GM21723 (cell line): ENCODE data around the gene KBTBD2.
"Not testable (repeated sequence)": the region's sequence is repeated elsewhere in the genome, so short reads cannot be mapped to it uniquely, and the experiment has no call there.

Experiments
- ATAC-seq: cut with Tn5 transposase; IDR thresholded peaks from one replicate; pipeline ENCODE4 v1.9.1; 2021; ENCODE audit warnings: mild to moderate bottlenecking, moderate library complexity; ENCODE audit not compliant: unreplicated experiment

Gene KBTBD2

DNA sequence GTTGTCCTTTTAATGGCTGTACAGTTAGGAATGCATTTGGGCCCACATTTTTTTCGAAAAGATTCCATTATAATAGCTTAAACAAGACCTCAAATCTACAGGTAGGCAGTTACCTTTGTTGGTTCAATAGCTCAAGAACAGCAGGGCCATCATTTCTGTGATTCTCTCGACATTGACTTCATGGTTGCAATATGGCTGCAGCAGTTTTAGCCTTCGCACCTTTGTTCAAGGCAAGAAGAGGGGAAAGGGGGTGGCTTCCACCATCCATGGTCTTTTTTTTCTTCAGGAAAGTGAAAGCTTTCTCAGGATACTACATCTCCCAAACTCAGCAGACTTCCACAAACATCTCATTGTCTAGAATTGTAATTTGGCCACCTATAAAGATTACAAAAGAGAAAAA lies 2.2 kb upstream of the KBTBD2 start:
- no peak for ATAC-seq

DNA sequence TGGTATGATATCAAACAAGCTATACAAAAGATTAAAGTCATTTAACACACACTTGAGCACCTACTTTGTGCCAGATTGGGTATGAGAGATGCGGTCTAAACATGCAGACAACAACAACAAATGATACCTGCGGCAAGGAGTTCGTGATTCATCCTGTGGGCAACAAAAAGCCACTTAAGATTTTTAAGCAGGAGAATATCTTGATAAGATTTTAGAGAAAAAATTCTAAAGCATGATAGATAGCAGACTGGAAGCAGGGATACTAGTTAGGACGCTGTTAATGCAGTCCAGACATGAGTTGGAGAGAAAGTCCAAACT lies 1.6 kb upstream of the KBTBD2 start:
- ATAC-seq = no peak

DNA sequence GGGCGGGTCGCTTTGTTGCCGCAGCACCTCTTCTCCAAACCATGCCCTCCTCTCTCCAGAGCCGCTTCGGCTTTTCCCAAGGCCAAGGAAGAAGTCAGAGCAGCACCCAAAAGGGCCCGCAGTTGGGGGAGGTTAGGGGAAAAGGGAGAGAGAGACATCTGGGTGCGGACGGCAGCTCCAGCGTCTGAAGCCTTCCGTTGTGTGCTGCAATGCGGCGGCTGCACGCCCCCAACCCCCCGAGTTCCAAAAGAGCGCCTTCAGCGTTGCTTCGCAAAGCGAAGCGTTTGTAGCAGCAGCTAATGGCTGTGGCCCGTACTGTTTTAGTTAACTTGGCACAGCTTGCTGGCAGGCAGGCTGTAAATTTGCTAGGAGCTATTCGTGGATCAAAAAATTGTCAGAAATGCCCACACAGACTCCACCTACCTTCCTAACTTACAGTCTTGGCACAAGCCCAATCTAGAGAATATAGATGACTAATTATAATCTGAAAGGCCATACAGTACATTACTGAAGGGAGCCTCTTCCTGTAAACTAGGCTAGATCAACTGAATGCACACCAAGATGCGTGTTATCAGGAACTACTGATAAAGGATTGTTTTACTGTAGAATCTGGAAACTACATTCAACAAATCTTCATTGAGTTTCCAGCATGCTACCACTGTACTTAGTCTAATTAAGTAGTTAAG lies 1.1 kb upstream of the KBTBD2 start:
- peak; percentile 6 for ATAC-seq

DNA sequence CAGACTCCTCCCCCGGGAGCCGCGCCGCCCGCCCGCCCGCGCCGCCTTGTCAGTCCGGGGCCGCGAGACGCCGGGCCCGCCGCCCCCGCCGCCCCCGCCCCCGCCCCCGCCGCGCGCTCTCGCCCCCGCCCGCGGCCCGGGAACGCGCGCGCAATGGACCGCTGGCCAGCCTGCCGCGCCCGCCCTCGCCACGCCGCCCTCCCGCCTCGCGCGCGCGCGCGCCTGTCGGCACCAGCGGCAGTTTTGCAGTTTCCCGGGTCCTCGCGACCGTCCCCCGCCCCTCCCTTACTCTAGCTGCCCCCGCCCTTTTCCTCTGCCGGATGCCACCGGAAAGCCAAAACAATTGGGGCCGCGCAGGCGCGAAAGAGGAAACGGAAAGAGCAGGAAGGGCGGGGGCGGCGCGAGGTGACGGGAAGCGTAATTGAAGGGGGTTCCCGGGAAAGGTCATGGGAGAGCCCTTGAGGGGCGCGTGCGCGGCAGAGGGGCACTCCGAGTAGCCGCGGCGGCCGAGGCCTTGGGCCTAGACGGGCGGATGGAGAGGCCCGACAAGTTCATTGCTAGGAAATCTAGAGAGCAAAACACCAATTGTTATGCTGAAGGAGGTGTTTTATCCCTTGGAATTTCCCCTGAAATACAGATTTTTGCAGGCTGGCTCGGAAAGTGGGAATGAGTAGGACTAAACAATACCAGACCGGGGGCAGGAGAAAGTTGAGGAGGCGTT lies 400 bp upstream of the KBTBD2 start:
- ATAC-seq = peak; percentile 52

DNA sequence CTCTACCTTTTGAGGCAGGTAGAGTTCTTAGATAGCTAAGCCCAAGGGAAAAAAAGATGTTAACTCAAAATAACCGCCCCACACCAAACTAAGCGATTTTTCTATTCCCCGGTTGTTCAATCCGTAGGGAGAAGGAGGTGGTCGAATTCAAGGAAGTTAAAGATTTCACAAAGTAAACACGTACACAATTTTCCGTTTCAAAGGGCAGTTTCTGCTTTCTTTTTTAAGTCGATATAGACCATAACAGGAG lies 842 bp downstream of the KBTBD2 start:
- no peak for ATAC-seq

DNA sequence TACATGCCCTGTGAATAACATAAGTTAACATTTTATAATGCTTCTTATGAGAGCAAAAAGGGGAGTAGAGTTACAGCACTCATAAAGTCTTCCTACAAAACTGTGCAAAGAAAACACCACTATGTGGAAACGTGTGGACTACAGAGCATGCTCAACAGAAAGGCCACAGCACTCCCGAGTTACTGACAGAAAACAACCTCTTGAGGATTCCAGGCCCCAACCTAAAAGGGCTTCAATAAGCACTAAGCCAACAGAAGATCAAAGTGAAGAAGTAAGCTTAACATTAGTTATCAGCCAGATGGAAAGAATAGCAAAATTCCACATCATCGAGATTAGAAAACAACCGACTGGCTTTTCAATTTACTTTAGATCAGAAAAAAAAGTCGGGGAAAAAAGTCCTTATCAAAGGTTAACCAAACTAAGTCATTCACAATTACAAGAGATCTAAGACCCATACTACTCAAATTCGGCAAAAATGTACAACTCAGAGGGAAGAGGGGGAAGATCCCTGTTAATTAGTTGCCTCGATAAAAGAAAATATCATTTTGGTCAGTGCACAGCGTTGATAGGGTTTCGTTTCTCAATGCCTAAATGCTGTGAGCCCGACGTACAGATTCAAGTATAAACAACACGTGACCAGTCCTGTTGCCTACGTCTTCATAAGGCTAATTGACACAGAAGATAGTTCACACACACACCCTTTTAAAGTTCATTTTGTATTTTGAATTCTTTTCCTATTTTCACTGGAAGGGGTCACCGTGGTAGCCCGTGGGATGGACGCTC lies 1.4 kb downstream of the KBTBD2 start:
- ATAC-seq = peak; percentile 46

DNA sequence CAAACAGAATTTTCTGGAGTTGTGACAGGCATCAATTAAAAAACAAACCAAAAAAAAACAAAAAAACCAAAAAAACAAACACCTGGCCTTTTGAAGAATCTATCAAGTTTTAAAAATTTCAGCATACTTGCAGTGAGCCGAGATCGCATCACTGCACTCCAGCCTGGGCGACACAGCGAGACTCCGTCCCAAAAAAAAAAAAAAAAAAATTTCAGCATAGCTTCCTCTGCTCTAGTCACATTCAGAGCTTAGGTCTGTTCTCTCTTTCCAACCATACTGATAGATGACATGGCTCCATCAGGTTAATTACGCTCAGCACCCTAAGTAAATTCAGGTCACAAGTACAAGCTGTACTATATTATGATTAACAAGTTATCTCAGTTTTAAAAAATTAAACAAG lies 3.1 kb downstream of the KBTBD2 start:
- ATAC-seq = no peak

DNA sequence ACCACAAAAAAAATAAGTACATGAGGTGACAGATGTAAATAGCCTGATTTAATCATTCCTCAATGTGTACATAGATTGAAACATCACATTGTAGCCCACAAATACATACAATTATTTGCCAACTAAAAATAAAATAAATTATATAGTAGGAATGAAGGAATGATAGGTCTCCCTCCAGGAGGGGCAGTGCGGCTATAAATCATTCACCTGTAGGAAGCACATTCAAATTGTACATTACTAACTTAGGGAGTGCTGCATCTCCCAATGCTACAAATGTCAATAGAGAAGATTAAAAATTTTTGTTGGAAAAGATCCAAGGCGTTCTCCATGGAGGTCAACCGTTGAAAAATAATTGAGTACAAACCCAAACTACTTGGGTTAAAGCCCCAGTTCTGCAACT lies 4.2 kb downstream of the KBTBD2 start:
- no peak for ATAC-seq

DNA sequence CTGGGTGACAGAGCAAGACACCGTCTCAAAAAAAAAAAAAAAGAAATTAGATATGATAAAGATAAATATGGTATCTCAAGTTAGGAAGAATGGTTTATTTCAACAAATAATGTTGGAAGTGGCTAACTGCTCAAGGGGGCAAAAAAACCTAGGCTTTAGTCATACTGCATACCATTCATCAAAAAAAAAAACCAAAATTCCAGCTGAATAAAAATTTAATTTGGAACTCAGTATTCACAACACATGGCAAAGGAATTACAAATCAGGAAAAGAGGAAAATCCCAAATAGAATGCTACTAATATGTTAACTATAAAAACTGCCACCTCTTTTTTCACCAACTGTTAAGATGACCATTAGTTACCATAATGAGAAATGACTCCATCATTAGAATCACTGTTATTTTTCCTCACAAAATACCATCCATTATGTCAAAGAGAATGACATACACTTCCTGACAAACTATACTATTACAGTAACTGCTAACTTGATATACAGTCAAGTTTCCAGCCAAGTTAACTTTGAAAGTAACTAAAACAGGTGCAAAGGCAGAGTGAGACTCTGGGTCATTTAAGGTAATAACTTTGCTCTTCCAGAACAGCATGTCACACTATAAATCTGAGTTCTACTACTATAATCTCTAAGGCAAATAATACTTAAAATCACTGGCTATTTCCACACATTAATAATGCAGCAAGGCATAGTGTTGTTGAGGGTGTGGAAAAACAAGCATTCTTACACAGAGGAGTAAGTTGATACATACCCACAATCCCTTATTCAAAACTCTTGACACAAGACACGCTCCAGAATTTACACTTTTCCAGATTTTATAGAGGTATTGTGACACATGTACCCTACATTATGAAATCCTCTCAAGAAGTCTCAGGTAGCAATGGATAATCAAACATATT lies 10.2 kb downstream of the KBTBD2 start:
- ATAC-seq = no peak

DNA sequence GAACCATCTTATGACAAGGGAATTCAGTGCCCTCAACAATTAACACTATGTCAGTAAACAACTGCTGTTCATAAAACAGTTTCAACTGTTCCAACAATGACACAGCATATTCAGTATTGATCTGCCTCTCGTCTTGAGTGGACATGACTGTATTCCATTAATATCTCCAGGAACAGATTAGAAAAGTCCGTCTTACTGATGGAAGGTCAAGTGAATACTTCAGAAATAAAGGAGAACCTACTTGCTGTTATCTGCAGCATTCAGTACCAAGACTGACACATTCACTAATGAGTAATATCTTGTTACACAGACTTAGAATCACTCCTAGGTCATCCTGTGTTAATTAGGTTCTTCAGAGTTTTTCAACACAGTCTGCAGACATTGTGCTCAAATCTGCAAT lies 12.1 kb downstream of the KBTBD2 start:
- ATAC-seq = no peak

DNA sequence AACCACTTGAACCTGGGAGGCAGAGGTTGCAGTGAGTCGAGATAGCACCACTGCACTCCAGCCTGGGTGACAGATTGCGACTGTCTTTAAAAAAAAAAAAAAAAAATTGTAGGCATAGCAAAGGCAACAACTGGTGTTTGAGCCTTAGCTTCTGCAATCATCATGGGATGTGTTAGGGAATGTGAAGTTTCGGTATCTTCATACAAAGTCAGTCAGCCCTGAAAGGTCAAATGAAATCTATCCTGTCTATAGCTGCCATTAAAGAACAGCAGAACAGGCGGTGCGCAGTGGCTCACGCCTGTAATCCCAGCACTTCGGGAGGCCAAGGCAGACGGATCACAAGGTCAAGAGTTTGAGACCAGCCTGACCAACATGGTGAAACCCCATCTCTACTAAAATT lies 13.5 kb downstream of the KBTBD2 start:
- not testable (repeated sequence) for ATAC-seq

DNA sequence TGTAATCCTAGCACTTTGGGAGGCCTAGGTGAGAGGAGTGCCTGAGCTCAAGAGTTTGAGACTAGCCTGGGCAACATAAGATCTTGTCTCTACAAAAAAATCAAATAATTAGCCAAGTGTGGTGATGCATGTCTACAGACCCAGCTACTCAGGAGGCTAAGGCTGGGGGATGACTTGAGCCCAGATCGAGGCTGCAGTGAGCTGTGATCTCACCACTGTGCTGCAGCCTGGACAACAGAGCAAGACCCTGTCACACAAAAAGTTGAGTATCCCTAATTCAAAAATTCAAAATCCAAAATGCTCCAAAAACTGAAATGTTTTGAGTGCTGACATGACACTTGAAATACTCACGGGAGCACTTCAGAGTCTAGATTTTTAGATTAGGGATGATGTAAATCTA lies 19.1 kb downstream of the KBTBD2 start:
- ATAC-seq = no peak

DNA sequence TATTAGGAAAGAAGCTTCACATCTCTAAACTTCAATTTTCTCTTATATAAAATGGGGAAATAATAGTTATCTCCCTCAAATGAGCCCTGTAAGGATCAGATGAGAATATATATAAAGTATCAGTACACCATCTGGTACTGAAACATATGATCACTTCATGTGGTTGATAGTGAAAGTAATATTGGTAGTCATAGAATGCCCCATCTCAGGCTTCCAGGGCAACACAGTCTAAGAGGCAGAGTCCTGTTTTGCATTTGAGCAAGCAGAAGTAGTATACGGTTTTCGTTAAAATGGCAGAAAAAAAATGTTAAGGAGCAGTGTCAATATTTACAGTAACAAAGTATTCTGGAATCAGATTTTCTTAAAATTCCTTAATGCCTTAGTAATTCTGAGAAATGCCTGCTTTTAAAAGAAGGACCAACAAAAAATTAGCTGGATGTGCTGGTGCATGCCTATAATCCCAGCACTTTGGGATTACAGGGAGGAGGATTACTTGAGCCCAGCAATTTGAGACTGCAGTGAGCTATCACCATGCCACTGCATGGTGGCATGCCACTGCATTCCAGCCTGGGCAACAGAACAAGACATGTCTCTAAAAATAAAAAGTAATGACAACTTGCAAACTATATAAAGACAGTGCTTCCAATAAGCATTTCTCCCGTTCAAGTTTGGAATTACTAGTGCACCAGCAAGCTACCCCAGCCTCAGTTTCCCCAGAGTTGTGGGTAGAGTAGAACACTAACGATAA lies 19.8 kb downstream of the KBTBD2 start:
- ATAC-seq = peak; percentile 85

DNA sequence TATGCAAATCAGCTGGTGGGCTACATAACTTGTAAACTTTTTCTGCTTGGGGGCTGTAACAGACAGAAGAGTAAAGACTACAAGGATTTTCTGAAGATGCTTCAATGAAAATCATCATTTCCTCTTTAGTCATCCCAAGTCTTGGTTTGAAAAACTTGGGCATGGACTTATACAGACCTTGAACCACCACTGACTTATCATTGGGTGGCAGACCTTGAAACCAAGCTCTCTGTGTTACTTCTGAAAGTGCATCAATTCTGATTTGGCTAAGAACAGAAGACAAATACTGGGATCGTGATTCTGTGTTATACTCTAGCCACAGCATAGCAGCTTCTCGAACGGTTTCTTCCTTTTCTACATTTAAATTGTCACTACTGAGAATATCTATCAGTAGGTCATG lies 21.3 kb downstream of the KBTBD2 start:
- ATAC-seq = no peak

DNA sequence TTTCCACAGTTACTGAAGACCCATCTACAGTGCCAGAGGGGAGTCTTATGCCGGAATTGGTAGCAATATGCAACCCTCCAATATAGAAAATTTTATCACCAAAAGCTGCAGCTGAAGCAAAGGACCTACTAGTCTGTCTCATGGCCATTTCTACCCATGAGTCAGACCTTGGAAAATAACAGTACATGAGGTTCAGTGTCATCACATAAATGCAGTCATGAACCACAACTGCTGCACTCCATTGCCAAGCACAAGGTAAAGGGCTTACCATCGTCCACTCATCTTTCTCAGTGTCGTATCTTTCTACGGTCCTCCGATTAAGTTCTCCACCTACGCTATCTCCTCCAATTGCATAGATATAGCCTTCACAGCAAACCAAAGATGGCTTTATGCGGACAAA lies 21.8 kb downstream of the KBTBD2 start:
- ATAC-seq = no peak

DNA sequence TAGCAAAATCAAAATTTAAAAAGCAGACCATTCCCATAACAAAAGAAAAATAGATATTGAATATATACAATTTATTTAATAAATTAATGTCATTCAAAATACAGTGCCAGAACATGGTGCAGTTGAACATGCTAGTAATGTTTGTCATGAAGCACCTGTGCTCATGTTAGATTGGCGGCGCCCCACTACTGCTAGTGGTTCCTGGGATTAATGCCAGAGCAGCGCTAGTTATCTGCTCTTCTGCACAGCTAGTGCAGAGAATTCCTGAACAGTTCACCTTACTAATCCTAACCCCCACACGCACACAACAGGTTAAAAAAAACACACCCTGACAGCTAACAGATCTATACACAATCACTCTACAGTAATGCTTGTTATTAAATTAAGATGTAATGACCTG lies 23.4 kb downstream of the KBTBD2 start:
- ATAC-seq = no peak

DNA sequence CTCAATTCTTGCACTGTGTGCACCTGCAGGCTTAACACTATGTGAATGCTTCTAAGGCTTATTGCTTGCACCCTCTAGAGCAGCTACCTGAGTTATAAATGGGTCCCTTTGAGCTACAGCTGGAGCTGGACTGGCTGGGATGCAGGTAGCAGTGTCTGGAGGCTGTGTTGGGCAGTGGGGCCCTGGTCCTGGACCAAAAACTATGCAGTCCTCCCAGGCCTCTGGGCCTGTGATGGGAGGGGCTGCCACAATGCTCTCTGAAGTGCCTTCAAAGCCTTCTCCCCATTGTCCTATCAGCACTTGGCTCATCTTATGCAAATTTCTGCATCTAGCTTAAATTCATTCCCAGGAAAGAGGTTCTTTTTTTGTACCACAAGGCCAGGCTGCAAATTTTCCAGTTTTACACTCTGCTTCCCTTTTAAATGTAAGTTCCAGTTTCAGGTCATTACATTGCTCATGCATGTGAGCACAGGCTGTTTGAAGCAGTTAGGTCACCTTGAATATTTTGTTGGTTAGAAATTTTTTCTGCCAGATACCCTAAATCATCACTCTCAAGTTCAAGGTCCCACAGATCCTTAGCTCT lies 26.0 kb downstream of the KBTBD2 start:
- ATAC-seq = no peak

DNA sequence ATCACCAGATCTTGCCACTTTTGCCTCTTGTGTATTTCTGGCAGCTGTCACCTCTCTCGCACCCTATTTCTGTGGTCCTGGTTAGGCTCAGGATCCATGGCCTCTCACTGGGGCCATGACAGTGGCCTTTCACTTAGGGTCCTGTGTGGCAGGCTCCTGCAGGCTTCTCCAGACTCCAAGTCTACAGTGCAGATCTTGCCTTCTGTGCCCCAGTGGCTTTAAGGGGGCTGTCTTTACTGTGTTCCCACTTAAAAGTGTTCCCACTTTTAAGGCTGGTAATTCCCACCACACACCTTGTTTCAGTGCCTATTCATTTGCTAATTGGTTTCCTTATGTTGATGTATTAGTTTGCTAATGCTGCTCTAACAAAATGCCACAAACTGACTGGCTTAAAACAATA lies 27.7 kb downstream of the KBTBD2 start:
- ATAC-seq = not testable (repeated sequence)

DNA sequence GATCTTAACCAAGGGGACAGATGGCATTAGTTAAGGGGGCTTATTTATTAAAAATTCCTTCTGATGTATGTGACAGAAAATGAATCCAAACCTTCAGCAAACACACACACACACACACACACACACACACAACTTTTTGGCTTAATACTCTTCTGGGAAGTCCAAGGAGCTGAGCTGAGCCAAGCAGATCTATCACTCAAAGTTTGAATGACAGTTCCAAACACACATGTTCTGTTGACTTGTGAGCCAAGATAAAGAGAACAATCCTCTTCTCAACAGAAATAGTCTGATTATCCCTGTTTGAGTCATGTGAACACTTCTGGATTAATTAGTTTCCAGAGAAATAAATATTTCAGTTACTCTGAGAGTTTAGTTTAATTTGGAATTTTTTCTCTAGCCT lies 31.5 kb downstream of the KBTBD2 start:
- ATAC-seq = no peak

DNA sequence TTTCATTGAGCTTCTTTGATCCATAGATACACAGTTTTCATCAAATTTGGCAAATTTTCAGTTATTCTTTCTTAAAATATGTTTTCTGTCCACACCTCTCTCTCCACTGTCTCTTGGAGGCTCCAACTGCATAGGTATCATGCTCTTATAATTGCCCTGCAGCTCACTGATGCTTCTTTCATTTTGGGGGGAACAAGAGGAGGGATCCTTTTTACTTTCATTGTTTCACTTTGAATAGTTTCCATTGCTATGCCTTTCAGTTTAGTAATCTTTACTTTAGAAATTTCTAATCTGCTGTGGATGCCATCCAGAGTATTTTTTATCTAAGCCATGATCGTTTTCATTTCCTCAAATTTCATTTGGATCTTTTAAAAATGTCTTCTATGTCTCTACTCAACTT lies 32.9 kb downstream of the KBTBD2 start:
- no peak for ATAC-seq
